ENCODE data around the gene THAP4. TPM values are rescaled to one million over a fixed set of nuclear protein-coding genes. Genes with fewer than 3 reads are reported as not detected.

THAP4 gene
- total RNA-seq, 1 experiment from 2014 or later, result 71.2 TPM

DNA sequence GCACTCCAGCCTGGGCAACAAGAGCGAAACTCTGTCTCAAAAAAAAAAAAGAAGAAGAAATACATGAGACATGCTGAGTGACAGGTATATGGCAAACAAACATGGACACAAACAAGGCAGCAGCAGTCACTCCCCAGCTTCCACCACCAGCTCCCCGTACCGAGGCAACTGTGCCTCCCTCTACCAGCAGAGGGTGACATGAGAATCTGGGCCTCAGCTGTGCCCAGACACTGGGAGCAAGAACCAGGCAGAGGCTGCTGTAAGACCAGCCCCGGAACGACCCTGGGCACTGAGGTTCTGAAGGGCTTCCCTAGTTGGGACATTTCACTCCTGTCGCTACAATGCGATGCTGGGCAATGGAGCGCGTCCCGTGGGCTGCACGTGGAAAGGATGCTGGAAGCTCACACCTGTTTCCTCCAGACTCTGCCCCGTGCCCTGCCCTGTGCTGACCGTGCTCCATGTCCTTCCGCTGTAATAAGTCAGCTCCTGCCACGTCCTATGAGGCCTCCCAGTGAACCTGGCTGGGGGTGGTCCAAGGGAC is 41.3 kb downstream of the THAP4 start:
- no peak overlapping the region for H3K4me3 ChIP-seq (replicated peaks in 1 of 2; ENCODE audit: low read depth in 1 of 2, low read length in 2 of 2)
- no peaks in the 10 kb centered on the region for H4K20me1 ChIP-seq (ENCODE audit: insufficient read depth)
- ATAC-seq, result peak; percentile 81
- POLR2A ChIA-PET, result no interaction called here
- RAD21 ChIA-PET (ENCODE audit: low non-redundant PET in 1 of 2, low total read pairs in 2 of 2, uncharacterized antibody in 2 of 2, unreplicated experiment in 2 of 2), result interaction anchor here in 1 of 2 experiments (0.5 kb wide), 1 partner anchor 33 kb away, joined by 4 read pairs; no protein-coding TSS in a partner anchor
- H2AFZ ChIP-seq (ENCODE audit: low read depth, low read length, poor library complexity, severe bottlenecking), result no peak overlapping the region
- no peak overlapping the region for H3K9ac ChIP-seq (ENCODE audit: low read length)
- H3K9me3 ChIP-seq (ENCODE audit: control insufficient read depth in 1 of 2, insufficient read depth in 1 of 2, low read depth in 1 of 2, low read length in 2 of 2), result no peaks in the 10 kb centered on the region
- intact Hi-C loops (cut with micrococcal nuclease), result no loop called here
- CTCF ChIA-PET, result interaction anchor here (0.6 kb wide), 1 partner anchor 955 kb away, joined by 5 read pairs; no protein-coding TSS in a partner anchor
- no TSS peak for BruUV-seq (replicated peaks)
- H3K79me2 ChIP-seq (ENCODE audit: insufficient read depth, low read length), result no peaks in the 10 kb centered on the region; the same call in 1 of the 2 replicates
- H3K27ac ChIP-seq (ENCODE audit: low read depth, low read length), result no peak overlapping the region
- peaks cover 5 to 8% of the 10 kb centered on the region in 2 experiments; a peak in 3 of 4 replicates for H3K36me3 ChIP-seq (ENCODE audit: control insufficient read depth in 1 of 2, insufficient read depth in 2 of 2, low read length in 2 of 2)
- no peak for DNase-seq (ENCODE audit: low read depth, low spot score)
- no peak overlapping the region for H3K4me2 ChIP-seq (ENCODE audit: low read length)
- H3K27me3 ChIP-seq (ENCODE audit: insufficient read depth, low read length), result no peaks in the 10 kb centered on the region
- no peaks in the 10 kb centered on the region for H3K4me1 ChIP-seq (ENCODE audit: control insufficient read depth in 1 of 2, insufficient read depth in 2 of 2, low read length in 2 of 2)
- TF ChIP-seq ZFX (IDR thresholded peaks at IDR 0.05) (no peak), JUND (IDR thresholded peaks at IDR 0.05) (no peak), YY1 (IDR thresholded peaks at IDR 0.05; ENCODE audit: extremely low read depth, insufficient replicate concordance, low read depth, low read length) (no peak), EZH2 (IDR thresholded peaks at IDR 0.05) (no peak), RAD21 (IDR thresholded peaks at IDR 0.05; ENCODE audit: low read depth) (no peak)
- TF ChIP-seq, protein P1, sequence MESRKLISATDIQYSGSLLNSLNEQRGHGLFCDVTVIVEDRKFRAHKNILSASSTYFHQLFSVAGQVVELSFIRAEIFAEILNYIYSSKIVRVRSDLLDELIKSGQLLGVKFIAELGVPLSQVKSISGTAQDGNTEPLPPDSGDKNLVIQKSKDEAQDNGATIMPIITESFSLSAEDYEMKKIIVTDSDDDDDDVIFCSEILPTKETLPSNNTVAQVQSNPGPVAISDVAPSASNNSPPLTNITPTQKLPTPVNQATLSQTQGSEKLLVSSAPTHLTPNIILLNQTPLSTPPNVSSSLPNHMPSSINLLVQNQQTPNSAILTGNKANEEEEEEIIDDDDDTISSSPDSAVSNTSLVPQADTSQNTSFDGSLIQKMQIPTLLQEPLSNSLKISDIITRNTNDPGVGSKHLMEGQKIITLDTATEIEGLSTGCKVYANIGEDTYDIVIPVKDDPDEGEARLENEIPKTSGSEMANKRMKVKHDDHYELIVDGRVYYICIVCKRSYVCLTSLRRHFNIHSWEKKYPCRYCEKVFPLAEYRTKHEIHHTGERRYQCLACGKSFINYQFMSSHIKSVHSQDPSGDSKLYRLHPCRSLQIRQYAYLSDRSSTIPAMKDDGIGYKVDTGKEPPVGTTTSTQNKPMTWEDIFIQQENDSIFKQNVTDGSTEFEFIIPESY (IDR thresholded peaks at IDR 0.05; ENCODE audit: extremely low read depth, insufficient replicate concordance, low read length), result no peak
- TF ChIP-seq, protein P2, sequence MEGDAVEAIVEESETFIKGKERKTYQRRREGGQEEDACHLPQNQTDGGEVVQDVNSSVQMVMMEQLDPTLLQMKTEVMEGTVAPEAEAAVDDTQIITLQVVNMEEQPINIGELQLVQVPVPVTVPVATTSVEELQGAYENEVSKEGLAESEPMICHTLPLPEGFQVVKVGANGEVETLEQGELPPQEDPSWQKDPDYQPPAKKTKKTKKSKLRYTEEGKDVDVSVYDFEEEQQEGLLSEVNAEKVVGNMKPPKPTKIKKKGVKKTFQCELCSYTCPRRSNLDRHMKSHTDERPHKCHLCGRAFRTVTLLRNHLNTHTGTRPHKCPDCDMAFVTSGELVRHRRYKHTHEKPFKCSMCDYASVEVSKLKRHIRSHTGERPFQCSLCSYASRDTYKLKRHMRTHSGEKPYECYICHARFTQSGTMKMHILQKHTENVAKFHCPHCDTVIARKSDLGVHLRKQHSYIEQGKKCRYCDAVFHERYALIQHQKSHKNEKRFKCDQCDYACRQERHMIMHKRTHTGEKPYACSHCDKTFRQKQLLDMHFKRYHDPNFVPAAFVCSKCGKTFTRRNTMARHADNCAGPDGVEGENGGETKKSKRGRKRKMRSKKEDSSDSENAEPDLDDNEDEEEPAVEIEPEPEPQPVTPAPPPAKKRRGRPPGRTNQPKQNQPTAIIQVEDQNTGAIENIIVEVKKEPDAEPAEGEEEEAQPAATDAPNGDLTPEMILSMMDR (IDR thresholded peaks at IDR 0.05 in 2 of 3, conservative IDR thresholded peaks at IDR 0.05 in 1 of 3; ENCODE audit: borderline replicate concordance in 1 of 3, insufficient read depth in 1 of 3, low read depth in 2 of 3, low read length in 2 of 3), result peak in 2 of 3 experiments; percentile 33 to 37; a peak in 3 of 6 replicates
- H3K9me2 ChIP-seq (ENCODE audit: insufficient read depth), result no peaks in the 10 kb centered on the region

All from HCT116 (cell line).